NAMALWA (cell line): ENCODE data around the gene CCND1.
"Not testable (repeated sequence)": the region's sequence is repeated elsewhere in the genome, so short reads cannot be mapped to it uniquely, and the experiment has no call there.

ENCODE experiments used
- DNase-seq: peaks from one replicate; pipeline ENCODE4 v3.0.0-alpha.2; 2015; ENCODE audit warnings: low spot score

The CCND1 gene

GRCh38 chr11:69667619-69668604 is 27.0 kb downstream of the CCND1 start:
- no peak for DNase-seq

- no peak for DNase-seq
Observed at GRCh38 chr11:69669486-69669885, 28.5 kb downstream of the CCND1 start.

GRCh38 chr11:69670158-69670845 is 29.3 kb downstream of the CCND1 start:
- DNase-seq, result peak; percentile 76

GRCh38 chr11:69671734-69672465 is 30.9 kb downstream of the CCND1 start:
- peak; percentile 19 for DNase-seq

GRCh38 chr11:69674267-69674885 is 33.4 kb downstream of the CCND1 start:
- no peak for DNase-seq

GRCh38 chr11:69674886-69675714 is 34.1 kb downstream of the CCND1 start, which contains the start of gene LTO1:
TSS of gene LTO1 (minus strand) at chr11:69675353. CDS start at chr11:69675239, 114 bp downstream.
- DNase-seq, result peak; percentile 93

GRCh38 chr11:69677749-69678148 is 36.8 kb downstream of the CCND1 start:
- no peak for DNase-seq

GRCh38 chr11:69680688-69681087 is 39.7 kb downstream of the CCND1 start:
- DNase-seq, result no peak

- DNase-seq, result no peak
Observed at GRCh38 chr11:69682221-69682620, 41.3 kb downstream of the CCND1 start.

- DNase-seq, result no peak
Observed at GRCh38 chr11:69682681-69683326, 41.8 kb downstream of the CCND1 start.

GRCh38 chr11:69683764-69684333 is 42.9 kb downstream of the CCND1 start:
- DNase-seq, result no peak

- DNase-seq, result no peak
Observed at GRCh38 chr11:69684651-69685050, 43.7 kb downstream of the CCND1 start.

GRCh38 chr11:69685348-69685747 is 44.4 kb downstream of the CCND1 start:
- DNase-seq, result no peak

- DNase-seq, result no peak
Observed at GRCh38 chr11:69686452-69686851, 45.5 kb downstream of the CCND1 start.

GRCh38 chr11:69686856-69687255 is 45.9 kb downstream of the CCND1 start:
- no peak for DNase-seq

- DNase-seq, result not testable (repeated sequence)
Observed at GRCh38 chr11:69687969-69688771, 47.2 kb downstream of the CCND1 start.

GRCh38 chr11:69689484-69690319 is 48.7 kb downstream of the CCND1 start:
- no peak for DNase-seq

GRCh38 chr11:69691463-69691862 is 50.5 kb downstream of the CCND1 start:
- DNase-seq, result no peak
